ENCODE measurements around the gene ZSCAN21.

The ZSCAN21 gene

DNA sequence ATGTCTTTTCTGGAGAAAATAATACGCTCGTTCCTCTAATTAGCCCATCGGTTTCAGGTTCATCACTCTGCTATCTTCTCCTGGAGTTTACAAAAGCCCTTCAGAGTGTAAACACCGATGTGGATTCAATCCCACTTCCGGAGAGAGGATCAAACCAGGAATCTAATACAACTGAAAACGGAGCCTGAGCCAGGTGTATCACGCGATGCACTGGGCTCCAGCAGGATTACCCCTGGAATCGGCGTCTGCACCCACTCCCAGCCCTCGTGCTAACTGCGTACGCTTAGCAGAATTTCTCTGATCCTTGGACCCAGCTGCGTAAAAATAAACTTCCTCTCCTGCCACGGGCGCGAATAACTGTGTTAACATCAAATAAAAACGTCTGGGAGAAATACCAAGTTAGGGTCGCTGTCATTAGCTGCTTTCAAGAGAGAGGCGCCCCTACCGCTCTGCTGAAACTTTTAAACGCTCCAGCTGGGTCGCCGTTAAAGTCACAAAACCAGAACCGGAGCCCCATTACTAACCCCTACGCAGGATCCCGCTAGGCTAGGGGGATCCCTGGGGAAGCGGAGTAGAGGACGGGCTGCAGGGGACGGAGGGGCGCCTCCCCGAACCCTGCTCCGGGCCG, 31.4 kb downstream of the ZSCAN21 start:
- ATAC-seq = no peak
- Mint-ChIP-seq H3K4me1 (peaks cover 41% of the 10 kb centered on the region), H3K36me3 (peaks cover 23% of the 10 kb centered on the region), H3K27ac (peak overlapping the region; percentile 84), H3K4me3 (peak overlapping the region; percentile 70), H3K9me3 (no peaks in the 10 kb centered on the region), H3K27me3 (no peaks in the 10 kb centered on the region)

GRCh38 chr7:100081535-100082102, 32.0 kb downstream of the ZSCAN21 start, which contains the start of gene ZNF3:
Gene ZNF3, minus strand, starts transcription at chr7:100081723. Its CDS starts 4,366 bp downstream, at chr7:100077357.
- H3K27me3 Mint-ChIP-seq = no peaks in the 10 kb centered on the region
- peak within 1 kb of the TSS; percentile 84 for H3K27ac Mint-ChIP-seq
- peaks cover 17% of the 10 kb centered on the region for H3K36me3 Mint-ChIP-seq
- peak; percentile 92 for ATAC-seq
- H3K9me3 Mint-ChIP-seq = no peaks in the 10 kb centered on the region
- peak within 1 kb of the TSS; percentile 78 for H3K4me3 Mint-ChIP-seq
- peaks cover 38% of the 10 kb centered on the region for H3K4me1 Mint-ChIP-seq

GRCh38 chr7:100082978-100083377, 33.4 kb downstream of the ZSCAN21 start:
- H3K4me3 Mint-ChIP-seq = peak overlapping the region; percentile 70
- H3K27ac Mint-ChIP-seq = peak overlapping the region; percentile 84
- no peaks in the 10 kb centered on the region for H3K9me3 Mint-ChIP-seq
- H3K27me3 Mint-ChIP-seq = no peaks in the 10 kb centered on the region
- no peak for ATAC-seq
- peaks cover 38% of the 10 kb centered on the region for H3K4me1 Mint-ChIP-seq
- peaks cover 9% of the 10 kb centered on the region for H3K36me3 Mint-ChIP-seq

- H3K36me3 Mint-ChIP-seq = peaks cover 6% of the 10 kb centered on the region
- peaks cover 40% of the 10 kb centered on the region for H3K4me1 Mint-ChIP-seq
- ATAC-seq = no peak
- no peak overlapping the region for H3K27ac Mint-ChIP-seq
- H3K9me3 Mint-ChIP-seq = no peaks in the 10 kb centered on the region
- H3K27me3 Mint-ChIP-seq = no peaks in the 10 kb centered on the region
- no peak overlapping the region for H3K4me3 Mint-ChIP-seq
Observed at GRCh38 chr7:100085515-100085914, 35.9 kb downstream of the ZSCAN21 start.

DNA sequence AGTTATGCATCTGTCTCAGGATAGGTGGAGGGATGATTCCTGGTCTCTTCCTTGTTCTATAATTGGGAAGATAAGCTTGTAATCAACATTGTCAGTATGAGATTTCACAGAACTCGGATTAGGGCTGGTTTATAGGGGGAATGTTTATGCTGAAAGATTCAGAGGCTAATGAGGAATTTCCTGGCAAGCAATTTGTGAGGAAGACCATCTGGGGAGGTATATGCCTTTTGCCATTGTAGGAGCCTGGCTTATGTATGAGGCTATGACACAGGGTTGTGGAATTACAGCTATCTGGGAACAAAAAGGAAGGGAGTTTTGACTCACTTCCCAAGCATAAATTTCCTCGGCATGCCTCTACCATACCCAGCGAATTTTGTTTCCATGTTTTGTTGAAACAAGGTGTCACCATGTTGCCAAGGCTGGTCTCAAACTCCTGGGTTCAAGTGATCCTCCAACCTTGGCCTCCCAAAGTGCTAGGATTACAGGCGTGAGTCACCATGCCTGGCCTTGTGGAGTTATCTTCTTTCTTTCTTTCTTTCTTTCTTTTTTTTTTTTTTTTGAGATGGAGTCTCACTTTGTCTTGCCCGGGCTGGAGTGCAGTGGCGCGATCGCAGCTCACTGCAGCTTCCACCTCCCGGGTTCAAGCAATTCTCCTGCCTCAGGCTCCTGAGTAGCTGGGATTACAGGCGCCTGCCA, 37.6 kb downstream of the ZSCAN21 start:
- Mint-ChIP-seq H3K4me3 (peak overlapping the region; percentile 15), H3K4me1 (peaks cover 39% of the 10 kb centered on the region), H3K36me3 (peaks cover 20% of the 10 kb centered on the region), H3K9me3 (no peaks in the 10 kb centered on the region), H3K27ac (peak overlapping the region; percentile 82), H3K27me3 (no peaks in the 10 kb centered on the region)
- ATAC-seq = no peak

DNA sequence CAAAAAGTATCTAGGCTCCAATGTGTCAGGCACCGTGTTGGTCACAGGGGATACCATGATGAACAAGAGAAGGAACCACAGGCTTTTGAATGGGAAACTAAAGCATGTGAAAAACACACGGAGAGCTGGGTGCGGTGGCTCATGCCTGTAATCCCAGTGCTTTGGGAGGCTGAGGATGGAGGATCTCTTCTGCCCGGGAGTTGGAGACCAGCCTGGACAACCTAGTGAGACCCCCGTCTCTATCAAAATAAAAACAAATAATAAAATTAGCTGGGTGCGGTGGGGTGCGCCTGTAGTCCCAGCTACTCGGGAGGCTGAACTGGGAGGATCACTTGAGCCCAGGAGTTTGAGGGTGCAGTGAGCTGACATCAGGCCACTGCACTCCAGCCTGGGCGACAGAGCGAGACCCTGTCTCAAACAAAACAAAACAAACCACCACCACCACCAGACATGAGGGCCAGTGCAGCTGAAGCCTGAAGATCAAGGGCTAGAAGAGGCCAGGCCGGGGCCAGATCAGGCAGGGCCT, 38.6 kb downstream of the ZSCAN21 start:
- H3K4me3 Mint-ChIP-seq = peak overlapping the region; percentile 90
- peaks cover 30% of the 10 kb centered on the region for H3K36me3 Mint-ChIP-seq
- ATAC-seq = peak; percentile 48
- peaks cover 33% of the 10 kb centered on the region for H3K4me1 Mint-ChIP-seq
- no peaks in the 10 kb centered on the region for H3K9me3 Mint-ChIP-seq
- H3K27me3 Mint-ChIP-seq = no peaks in the 10 kb centered on the region
- peak overlapping the region; percentile 82 for H3K27ac Mint-ChIP-seq

DNA sequence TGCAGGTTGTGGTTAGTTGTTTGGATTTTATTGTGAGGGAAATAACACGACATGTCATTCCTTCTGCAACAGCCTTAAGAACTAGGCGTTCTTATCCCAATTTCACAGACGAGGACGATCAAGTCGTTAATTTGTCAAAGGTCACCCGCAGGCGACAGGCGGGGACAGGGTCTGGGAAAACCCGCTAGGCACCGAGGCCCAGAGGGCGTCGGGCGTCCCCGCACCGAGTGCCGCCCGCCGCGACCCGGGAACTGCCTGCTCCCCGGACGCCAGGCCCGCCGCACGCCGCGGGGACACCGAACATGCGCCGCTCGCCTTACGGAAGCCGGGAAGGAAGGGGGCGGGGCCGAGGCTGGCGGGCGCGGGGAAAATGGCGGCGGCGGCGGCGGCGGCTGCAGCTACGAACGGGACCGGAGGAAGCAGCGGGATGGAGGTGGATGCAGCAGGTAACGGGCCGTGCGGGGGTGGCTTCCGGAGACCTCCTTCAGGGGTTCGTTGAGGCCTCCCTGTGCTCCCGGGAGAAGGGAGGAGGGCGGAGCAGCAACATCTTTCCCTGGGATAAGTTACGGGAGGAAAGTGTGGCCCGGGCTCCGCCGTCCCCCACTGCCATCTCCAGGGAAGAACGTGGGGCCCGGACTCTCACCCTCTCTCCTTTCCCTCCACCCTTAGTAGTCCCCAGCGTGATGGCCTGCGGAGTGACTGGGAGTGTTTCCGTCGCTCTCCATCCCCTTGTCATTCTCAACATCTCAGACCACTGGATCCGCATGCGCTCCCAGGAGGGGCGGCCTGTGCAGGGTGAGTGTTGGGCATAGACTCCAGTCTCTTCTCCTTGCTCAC, 39.3 kb downstream of the ZSCAN21 start, which contains the start of gene COPS6:
COPS6 (plus strand) TSS at position 349 of the 837 bp plus-strand sequence; CDS start at position 371, 22 bp downstream.
- Mint-ChIP-seq H3K9me3 (no peaks in the 10 kb centered on the region), H3K36me3 (peaks cover 37% of the 10 kb centered on the region), H3K27me3 (no peaks in the 10 kb centered on the region), H3K27ac (peak within 1 kb of the TSS; percentile 82), H3K4me1 (peaks cover 31% of the 10 kb centered on the region), H3K4me3 (peak within 1 kb of the TSS; percentile 90)
- peak; percentile 84 for ATAC-seq

GRCh38 chr7:100089458-100090196, 40.1 kb downstream of the ZSCAN21 start:
- Mint-ChIP-seq H3K4me3 (peak overlapping the region; percentile 90), H3K36me3 (peaks cover 43% of the 10 kb centered on the region), H3K9me3 (no peaks in the 10 kb centered on the region), H3K4me1 (peaks cover 31% of the 10 kb centered on the region), H3K27me3 (no peaks in the 10 kb centered on the region), H3K27ac (peak overlapping the region; percentile 82)
- ATAC-seq = no peak

GRCh38 chr7:100090527-100091410, 41.2 kb downstream of the ZSCAN21 start:
- H3K27ac Mint-ChIP-seq = peak overlapping the region; percentile 82
- no peaks in the 10 kb centered on the region for H3K27me3 Mint-ChIP-seq
- H3K9me3 Mint-ChIP-seq = no peaks in the 10 kb centered on the region
- H3K4me1 Mint-ChIP-seq = peaks cover 35% of the 10 kb centered on the region
- H3K36me3 Mint-ChIP-seq = peaks cover 55% of the 10 kb centered on the region
- no peak for ATAC-seq
- no peak overlapping the region for H3K4me3 Mint-ChIP-seq

GRCh38 chr7:100091411-100092181, 42.0 kb downstream of the ZSCAN21 start:
- no peaks in the 10 kb centered on the region for H3K9me3 Mint-ChIP-seq
- no peak for ATAC-seq
- no peak overlapping the region for H3K4me3 Mint-ChIP-seq
- peaks cover 40% of the 10 kb centered on the region for H3K4me1 Mint-ChIP-seq
- H3K27me3 Mint-ChIP-seq = no peaks in the 10 kb centered on the region
- peaks cover 63% of the 10 kb centered on the region for H3K36me3 Mint-ChIP-seq
- H3K27ac Mint-ChIP-seq = no peak overlapping the region

- no peaks in the 10 kb centered on the region for H3K9me3 Mint-ChIP-seq
- H3K36me3 Mint-ChIP-seq = peaks cover 75% of the 10 kb centered on the region
- no peak for ATAC-seq
- H3K4me1 Mint-ChIP-seq = peaks cover 48% of the 10 kb centered on the region
- peak overlapping the region; percentile 13 for H3K27ac Mint-ChIP-seq
- H3K27me3 Mint-ChIP-seq = no peaks in the 10 kb centered on the region
- H3K4me3 Mint-ChIP-seq = no peak overlapping the region
Observed at GRCh38 chr7:100093054-100093453, 43.5 kb downstream of the ZSCAN21 start.

GRCh38 chr7:100093498-100093897, 43.9 kb downstream of the ZSCAN21 start:
- Mint-ChIP-seq H3K27me3 (no peaks in the 10 kb centered on the region), H3K9me3 (no peaks in the 10 kb centered on the region), H3K36me3 (peaks cover 80% of the 10 kb centered on the region), H3K4me1 (peaks cover 49% of the 10 kb centered on the region), H3K4me3 (no peak overlapping the region), H3K27ac (peak overlapping the region; percentile 13)
- ATAC-seq = no peak

- Mint-ChIP-seq H3K4me1 (peaks cover 54% of the 10 kb centered on the region), H3K4me3 (no peak overlapping the region), H3K27ac (no peak overlapping the region), H3K27me3 (no peaks in the 10 kb centered on the region), H3K9me3 (no peaks in the 10 kb centered on the region), H3K36me3 (peaks cover 85% of the 10 kb centered on the region)
- no peak for ATAC-seq
Observed at GRCh38 chr7:100093925-100094486, 44.4 kb downstream of the ZSCAN21 start.
